Measurements from ENCODE around the gene HES6. TPM values are rescaled to one million over a fixed set of nuclear protein-coding genes. Genes with fewer than 3 reads are reported as not detected.

HES6 gene
- total RNA-seq, 4 donors from 2014 or later = 10.9 to 49.1 (median 27.2) TPM

- in situ Hi-C loops (cut with MboI; ENCODE audit: low sequenced_read_pairs in 4 of 4) = loop anchor here in 2 of 4 donors (25.0 kb wide), 2 partner anchors 289 to 389 kb away; partner anchors contain the start of genes RAMP1 (in 1 of the 2) and UBE2F (in 1 of the 2)
- H3K27me3 ChIP-seq = no peaks in the 10 kb centered on the region
- H3K27ac ChIP-seq = no peak overlapping the region
- no peaks in the 10 kb centered on the region for H3K9me3 ChIP-seq
- DNase-seq (no peak), ATAC-seq (no peak)
- intact Hi-C loops (cut with DNase I; ENCODE audit: low total_unique reads) = no loop called here
- H3K4me3 ChIP-seq = no peak overlapping the region
- H3K4me1 ChIP-seq = peaks cover 20 to 30% of the 10 kb centered on the region in 2 donors
- peaks cover 4 to 57% of the 10 kb centered on the region in 2 donors for H3K36me3 ChIP-seq
- no peak for TF ChIP-seq POLR2A (IDR thresholded peaks at IDR 0.05)
- TF ChIP-seq, protein P1, sequence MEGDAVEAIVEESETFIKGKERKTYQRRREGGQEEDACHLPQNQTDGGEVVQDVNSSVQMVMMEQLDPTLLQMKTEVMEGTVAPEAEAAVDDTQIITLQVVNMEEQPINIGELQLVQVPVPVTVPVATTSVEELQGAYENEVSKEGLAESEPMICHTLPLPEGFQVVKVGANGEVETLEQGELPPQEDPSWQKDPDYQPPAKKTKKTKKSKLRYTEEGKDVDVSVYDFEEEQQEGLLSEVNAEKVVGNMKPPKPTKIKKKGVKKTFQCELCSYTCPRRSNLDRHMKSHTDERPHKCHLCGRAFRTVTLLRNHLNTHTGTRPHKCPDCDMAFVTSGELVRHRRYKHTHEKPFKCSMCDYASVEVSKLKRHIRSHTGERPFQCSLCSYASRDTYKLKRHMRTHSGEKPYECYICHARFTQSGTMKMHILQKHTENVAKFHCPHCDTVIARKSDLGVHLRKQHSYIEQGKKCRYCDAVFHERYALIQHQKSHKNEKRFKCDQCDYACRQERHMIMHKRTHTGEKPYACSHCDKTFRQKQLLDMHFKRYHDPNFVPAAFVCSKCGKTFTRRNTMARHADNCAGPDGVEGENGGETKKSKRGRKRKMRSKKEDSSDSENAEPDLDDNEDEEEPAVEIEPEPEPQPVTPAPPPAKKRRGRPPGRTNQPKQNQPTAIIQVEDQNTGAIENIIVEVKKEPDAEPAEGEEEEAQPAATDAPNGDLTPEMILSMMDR (IDR thresholded peaks at IDR 0.05 in 4 of 5, conservative IDR thresholded peaks at IDR 0.05 in 1 of 5) = no peak
Observed at GRCh38 chr2:238251331-238251730, 11.5 kb upstream of the HES6 start.

DNA sequence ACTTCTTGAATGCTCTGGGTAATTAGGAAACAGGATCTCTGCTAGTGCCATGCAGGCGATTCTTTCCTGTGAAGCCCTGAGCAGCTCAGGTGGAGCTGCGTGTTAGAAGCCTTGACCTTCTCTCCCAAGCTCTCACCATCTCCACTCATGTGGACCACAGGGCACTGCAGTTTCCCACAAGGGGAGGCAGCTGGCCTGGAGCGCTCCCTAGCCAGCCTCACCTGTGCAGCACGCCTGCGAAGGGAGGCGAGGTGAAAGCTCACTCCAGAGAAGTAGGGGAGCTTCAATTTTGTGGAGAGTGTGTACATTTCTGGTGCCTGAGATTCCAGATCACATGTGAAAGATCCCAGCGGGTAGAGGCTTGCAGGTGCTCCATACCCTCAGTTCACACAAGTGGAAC, 11.1 kb upstream of the HES6 start:
- peaks cover 23 to 34% of the 10 kb centered on the region in 2 donors for H3K4me1 ChIP-seq
- DNase-seq (no peak), ATAC-seq (no peak)
- no peak overlapping the region for H3K4me3 ChIP-seq
- H3K27me3 ChIP-seq = no peaks in the 10 kb centered on the region
- H3K9me3 ChIP-seq = no peaks in the 10 kb centered on the region
- no peak overlapping the region for H3K27ac ChIP-seq
- intact Hi-C loops (cut with DNase I; ENCODE audit: low total_unique reads) (no loop called here), in situ Hi-C loops (cut with MboI; ENCODE audit: low sequenced_read_pairs in 4 of 4) (loop anchor here in 2 of 4 donors (25.0 kb wide), 2 partner anchors 289 to 389 kb away; partner anchors contain the start of genes RAMP1 (in 1 of the 2) and UBE2F (in 1 of the 2))
- no peak for TF ChIP-seq POLR2A (IDR thresholded peaks at IDR 0.05)
- TF ChIP-seq, protein P1 (IDR thresholded peaks at IDR 0.05 in 4 of 5, conservative IDR thresholded peaks at IDR 0.05 in 1 of 5) = no peak
- H3K36me3 ChIP-seq = peaks cover 4 to 60% of the 10 kb centered on the region in 2 donors

DNA sequence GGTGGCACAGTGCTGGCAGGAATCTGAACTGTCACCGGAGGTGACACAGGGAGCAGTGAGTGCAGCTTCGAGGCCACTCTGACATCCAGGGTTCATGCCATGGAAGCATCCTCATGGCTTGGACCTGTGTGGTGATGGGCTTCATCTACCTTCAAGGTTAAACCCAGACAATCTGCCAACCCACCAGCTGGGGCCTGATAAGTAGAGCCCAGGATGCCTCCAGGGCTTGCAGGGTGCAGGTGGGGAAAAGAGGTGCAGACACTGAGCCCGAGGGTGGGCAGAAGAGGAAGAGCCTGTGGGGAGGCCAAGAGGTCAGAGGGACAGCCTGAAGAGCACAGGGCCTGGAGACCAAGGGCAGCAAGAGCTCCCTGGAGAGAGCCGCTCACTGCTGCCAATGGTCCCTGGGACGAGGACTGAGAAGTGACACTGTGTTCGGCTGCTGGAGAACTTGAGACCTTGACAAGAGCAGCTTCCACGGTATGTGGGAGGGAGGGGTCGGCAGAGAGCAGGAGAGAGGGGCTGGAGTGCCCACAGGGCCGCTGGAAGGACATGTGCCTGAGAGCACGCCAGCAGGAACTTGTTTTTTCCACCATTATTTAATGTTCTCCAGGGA, 8.1 kb upstream of the HES6 start:
- in situ Hi-C loops (cut with MboI; ENCODE audit: low sequenced_read_pairs in 4 of 4) = no loop called here
- Histone ChIP-seq H3K36me3 (peaks cover 0 to 41% of the 10 kb centered on the region in 2 donors), H3K4me1 (peaks cover 34 to 49% of the 10 kb centered on the region in 2 donors)

GRCh38 chr2:238247002-238247822, 7.4 kb upstream of the HES6 start:
- peak; percentile 77 to 87 for DNase-seq
- no peak overlapping the region for H3K4me3 ChIP-seq
- TF ChIP-seq, protein P1 (IDR thresholded peaks at IDR 0.05 in 4 of 5, conservative IDR thresholded peaks at IDR 0.05 in 1 of 5) = no peak
- TF ChIP-seq POLR2A (IDR thresholded peaks at IDR 0.05) = no peak
- no peaks in the 10 kb centered on the region for H3K9me3 ChIP-seq
- intact Hi-C loops (cut with DNase I; ENCODE audit: low total_unique reads) = loop anchor here (5.0 kb wide), 1 partner anchor 75 kb away; the partner anchor contains the start of gene TRAF3IP1
- peak overlapping the region; percentile 89 to 96 (median 92) for H3K27ac ChIP-seq
- H3K4me1 ChIP-seq = peaks cover 42 to 56% of the 10 kb centered on the region in 2 donors
- peak; percentile 82 to 89 for ATAC-seq
- in situ Hi-C loops (cut with MboI; ENCODE audit: low sequenced_read_pairs in 4 of 4) = no loop called here
- peaks cover 0 to 34% of the 10 kb centered on the region in 2 donors for H3K36me3 ChIP-seq
- no peaks in the 10 kb centered on the region for H3K27me3 ChIP-seq

More for the DNA sequence above, 8.1 kb upstream of the HES6 start:
- intact Hi-C loops (cut with DNase I; ENCODE audit: low total_unique reads) = loop anchor here (5.0 kb wide), 1 partner anchor 74 kb away; the partner anchor contains the start of gene TRAF3IP1
- Histone ChIP-seq H3K4me3 (no peak overlapping the region), H3K9me3 (no peaks in the 10 kb centered on the region), H3K27ac (peak overlapping the region; percentile 89 to 96 (median 92)), H3K27me3 (no peaks in the 10 kb centered on the region)
- peak; percentile 3 to 13 for ATAC-seq
- DNase-seq = no peak
- TF ChIP-seq, protein P1 (IDR thresholded peaks at IDR 0.05 in 4 of 5, conservative IDR thresholded peaks at IDR 0.05 in 1 of 5) = no peak
- no peak for TF ChIP-seq POLR2A (IDR thresholded peaks at IDR 0.05)

All from gastrocnemius medialis (tissue), 4 donors.